NCI-H748 (cell line): ENCODE data around the gene SYNDIG1.

Experiments
- DNase-seq: peaks from one replicate; lab custom pipeline; 2025; ENCODE audit not compliant: unreplicated experiment; lab: John Stamatoyannopoulos, UW

The SYNDIG1 gene

DNA sequence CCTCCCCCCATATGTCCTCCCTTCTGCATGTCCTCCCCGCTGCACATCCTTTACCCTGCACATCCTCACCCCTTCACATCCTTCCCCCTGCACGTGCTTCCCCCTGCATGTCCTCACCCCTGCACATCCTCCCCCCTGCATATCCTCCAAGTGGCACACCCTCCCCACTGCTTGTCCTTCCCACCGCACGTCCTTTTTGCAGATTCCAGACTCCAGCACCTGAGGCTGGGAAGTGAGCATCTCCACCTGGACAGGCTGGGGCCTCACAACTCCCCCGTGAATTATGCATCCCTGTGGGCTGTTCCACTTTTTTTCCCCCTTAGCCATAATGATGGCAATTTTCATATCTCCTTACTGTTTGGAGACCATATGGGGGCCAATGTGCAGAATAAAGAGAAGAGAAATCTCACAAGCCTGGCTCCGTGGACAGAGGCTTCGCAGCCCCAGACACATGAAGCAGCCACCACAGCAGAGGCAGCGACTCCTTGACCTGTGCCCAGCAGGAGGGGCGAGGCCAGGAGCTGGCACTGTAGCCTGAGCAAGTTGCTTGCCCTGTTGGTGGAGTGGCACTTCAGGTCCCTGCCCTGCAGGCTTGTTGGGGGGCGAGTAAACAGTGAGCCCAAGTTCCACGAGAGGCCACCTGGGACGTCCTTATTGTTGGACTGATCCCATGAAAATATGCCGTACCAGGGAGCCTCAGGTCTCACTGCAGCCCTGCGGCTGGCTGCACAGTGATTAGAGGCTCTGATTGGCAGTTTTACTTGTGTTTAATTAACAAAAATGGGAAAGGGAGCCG is 113.1 kb downstream of the SYNDIG1 start:
- DNase-seq = no peak

GRCh38 chr20:24583169-24583792 is 113.9 kb downstream of the SYNDIG1 start:
- DNase-seq = no peak

GRCh38 chr20:24584078-24584477 is 114.6 kb downstream of the SYNDIG1 start:
- DNase-seq = no peak

DNA sequence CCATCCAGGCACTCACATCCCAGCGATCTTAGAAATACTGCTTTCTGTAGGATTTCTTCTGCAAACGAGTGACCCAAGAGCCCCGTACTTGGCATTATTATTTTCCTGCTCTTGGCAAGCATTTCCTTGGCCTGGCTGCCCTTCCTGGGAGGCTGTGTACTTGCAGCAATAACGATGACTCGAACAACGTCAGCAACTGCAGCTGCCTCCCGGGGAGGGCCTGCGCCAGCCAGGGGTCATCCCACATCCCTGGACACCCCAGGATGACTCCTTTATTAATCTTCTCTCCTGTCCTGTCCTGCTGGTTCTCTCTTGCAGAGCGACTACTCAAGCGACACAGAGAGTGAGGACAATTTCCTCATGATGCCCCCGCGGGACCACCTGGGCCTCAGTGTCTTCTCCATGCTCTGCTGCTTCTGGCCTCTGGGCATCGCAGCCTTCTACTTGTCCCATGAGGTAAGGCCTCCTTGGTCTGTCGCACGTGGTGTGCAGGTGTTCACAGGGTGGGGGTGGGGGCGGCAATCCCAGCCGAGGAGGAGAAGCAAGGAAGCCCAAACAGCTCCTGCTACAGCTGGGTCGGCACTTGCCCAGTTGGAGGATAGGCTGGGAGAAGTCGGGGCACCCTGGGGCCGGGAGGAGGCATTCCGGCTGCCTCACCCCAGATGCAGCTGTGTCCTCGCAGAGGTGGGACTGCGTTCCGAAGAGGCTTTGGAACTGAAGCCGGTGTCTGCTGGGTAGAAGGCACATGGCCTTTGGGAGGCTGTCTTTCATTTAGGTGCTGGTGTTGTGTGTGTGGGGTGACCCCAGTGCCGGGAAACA is 115.3 kb downstream of the SYNDIG1 start:
- no peak for DNase-seq

GRCh38 chr20:24585796-24586522 is 116.5 kb downstream of the SYNDIG1 start:
- DNase-seq = no peak

DNA sequence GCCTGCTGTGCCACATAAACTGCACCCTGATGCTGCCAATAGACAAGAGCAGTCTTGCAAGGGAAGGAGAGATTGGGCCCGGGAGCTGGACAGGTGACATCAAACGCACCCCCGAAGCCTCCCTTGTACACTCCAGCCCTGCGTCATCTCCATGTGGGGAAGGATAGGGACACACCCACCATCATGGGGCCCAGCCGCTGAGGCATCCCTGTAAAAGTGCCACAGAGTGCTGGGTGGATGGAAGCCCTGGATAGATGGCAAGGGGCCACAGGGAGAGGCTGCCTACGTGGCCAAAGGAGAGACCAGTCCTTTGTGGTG is 117.1 kb downstream of the SYNDIG1 start:
- DNase-seq = no peak

- no peak for DNase-seq
Observed at GRCh38 chr20:24587384-24588046, 118.1 kb downstream of the SYNDIG1 start.

DNA sequence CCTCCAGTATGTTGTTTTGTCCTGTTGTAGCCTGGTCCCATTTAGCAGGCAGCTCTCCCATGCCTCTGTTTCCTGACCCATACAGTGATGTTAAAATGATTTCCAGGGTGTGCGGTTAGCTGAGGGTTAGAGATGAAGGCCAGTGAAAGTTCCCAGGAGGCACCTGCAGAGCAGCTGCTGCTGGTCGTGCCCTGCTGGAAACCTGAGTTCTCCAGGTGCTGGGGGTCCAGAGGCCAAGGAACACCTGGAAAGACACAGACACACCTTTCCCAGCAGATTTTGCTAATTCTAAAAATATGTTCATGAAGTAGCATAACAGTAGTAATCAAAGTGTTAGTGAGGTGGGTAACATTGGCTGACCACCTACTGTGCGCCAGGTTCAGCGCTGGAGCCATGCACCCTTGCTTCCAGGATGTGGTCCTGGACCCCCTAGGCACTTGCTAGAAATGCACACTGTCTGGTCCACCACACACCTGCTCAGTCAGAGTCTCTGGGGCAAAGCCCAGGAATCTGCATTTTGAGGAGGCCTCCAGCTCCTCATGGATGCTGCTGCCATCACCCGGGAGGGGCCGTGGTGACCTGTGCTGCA is 118.7 kb downstream of the SYNDIG1 start:
- no peak for DNase-seq

DNA sequence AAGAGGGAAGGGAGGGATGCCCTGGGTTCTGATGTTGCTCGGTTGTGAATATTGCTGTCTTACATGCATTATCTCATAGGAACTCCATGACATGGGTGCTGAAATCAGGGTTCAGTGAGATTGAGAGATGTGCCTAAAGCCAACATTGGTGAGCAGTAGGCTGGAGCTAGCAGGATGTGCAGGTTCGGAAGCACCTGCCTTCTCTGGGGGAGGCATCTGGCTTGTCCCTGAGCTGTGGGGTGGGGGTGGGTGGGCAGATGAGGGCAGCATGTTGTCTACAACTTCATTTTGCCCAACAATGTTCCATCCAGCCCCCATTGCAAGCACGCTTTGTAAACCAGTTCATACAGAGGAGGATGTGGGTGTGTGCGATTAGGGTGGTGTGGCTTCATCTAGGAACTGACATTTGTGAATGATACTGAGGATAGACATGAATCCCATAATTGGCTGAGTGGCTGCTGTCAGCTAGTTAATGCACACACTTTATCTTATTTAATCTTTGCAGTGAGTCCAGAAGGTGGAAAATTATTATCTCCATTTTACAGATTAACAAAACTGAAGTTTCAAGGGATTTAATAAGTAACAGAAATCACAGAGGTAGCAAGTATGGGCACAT is 119.4 kb downstream of the SYNDIG1 start:
- DNase-seq = no peak

DNA sequence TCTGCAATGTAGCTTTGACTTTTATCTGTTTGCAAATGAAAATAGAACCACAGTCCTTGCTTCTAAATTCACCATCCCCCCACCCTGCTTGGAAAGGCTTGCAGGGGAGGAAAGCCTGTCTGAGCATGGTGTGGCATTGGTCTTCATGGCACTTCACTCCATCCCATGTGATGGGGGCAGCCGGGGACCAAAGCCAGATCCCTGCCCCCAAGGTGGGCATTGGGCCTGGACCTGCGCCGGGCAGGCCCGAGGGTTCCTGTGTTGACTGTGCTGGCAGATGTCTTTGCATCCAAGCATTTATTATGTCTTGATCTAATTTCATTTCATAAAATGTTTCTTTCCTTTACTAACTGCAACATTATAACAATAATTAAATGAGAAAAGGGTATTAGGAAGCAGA is 120.0 kb downstream of the SYNDIG1 start:
- no peak for DNase-seq

DNA sequence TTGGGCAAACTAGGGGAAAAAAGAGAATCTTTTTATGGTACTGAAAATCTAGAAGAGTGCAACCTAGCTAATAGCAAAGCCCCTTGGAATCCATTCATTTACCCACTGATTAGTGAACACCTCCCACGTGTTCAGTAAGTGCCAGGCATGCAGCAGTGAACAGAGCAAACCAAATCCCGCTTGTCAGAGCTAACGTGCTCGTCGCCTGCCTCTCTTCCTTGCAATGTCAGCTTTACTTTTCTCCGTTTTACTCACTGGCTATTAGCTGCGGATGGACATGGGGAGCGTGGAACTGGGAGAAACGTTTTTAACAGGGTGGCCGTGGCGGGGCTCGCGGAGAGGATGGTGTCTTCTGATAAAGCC is 120.4 kb downstream of the SYNDIG1 start:
- DNase-seq = no peak

DNA sequence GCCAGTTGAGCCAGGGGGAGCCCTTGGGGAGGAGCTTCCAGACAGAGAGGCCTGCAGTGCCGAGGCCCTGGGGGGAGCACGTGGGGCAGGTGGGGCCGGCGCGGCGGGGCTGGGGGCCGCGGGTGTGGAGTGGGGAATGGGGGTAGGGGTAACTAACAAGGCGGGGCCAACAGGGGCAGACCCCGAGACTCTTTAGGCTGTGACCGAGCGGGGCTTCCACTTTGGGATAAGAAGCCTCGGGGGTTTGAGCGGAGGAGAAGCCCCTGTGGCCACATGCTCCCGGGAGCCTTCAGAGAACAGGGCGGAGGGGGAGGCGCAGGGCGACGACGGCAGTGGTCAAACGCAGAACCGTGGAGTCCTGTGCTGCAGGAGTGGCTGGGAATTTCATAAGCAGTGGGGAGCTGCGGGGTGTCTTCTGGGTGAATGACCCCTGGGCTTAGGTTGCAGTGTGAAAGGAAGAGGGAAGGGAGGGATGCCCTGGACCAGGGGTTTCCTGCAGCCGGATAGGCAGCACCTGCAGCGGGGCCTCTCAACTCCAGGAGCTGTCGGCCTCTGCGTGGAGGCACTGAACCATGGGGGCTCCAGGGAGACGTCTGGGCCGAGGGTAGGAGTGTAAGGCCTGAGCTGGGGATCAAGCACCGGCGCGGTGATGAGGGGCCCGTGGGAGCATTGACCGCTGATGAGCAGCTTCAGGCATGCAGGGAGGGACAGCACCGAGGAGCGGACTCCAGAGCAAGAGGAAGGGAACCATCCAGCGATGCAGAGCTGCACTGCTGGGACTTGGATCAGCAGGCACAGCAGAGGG is 121.0 kb downstream of the SYNDIG1 start:
- DNase-seq = no peak

DNA sequence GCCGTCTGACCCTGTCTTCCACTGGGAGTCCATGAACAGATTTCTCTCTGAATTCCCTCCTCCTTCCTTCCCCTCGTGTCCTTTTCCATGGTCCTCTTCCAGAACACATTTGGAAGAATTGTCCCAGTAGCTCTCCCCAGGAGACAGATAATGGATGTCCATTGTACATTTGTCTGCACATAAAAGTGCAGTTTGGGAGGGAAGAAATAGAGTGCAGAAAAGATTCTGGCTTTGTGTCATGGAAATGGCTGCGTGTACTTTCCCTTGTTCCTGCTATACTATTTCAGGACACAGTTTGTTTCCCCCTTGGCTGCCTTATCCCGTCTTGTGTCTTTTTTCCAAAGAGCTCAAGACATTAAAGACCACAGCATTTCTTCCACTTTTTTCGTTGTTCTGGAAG is 127.6 kb downstream of the SYNDIG1 start:
- DNase-seq = no peak

- no peak for DNase-seq
Observed at GRCh38 chr20:24598346-24598745, 128.9 kb downstream of the SYNDIG1 start.

DNA sequence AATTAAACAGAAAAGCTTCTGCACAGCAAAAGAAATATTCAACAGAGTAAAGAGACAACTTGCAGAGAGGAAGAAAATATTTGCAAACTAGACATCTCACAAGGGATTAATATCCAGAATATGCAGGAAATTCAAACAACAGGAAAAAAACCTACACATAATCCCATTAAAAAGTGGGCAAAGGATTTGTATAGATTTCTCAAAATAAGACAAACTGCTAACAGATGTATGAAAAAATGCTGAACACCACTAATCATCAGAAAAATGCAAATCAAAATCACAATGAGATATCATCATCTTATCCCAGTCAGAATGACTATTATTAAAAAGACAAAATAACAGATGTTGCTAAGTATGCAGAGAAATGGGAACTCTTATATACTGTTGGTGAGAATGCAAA is 129.6 kb downstream of the SYNDIG1 start:
- no peak for DNase-seq

- DNase-seq = no peak
Observed at GRCh38 chr20:24600012-24600411, 130.6 kb downstream of the SYNDIG1 start.

GRCh38 chr20:24603454-24603853 is 134.0 kb downstream of the SYNDIG1 start:
- DNase-seq = no peak

- DNase-seq = no peak
Observed at GRCh38 chr20:24604966-24605665, 135.7 kb downstream of the SYNDIG1 start.
